ENCODE data around the gene RNF41. TPM values are rescaled to one million over a fixed set of nuclear protein-coding genes. Genes with fewer than 3 reads are reported as not detected.
A peak's percentile ranks its signal among the peaks of the same experiment; 100 is the strongest.
"Not testable (repeated sequence)": the region's sequence is repeated elsewhere in the genome, so short reads cannot be mapped to it uniquely, and the experiment has no call there.

RNF41 gene
- 33.7 and 37.7 TPM in 2 replicates for total RNA-seq (ENCODE audit: low replicate concordance)
- long read RNA-seq, full-length matches to known transcripts = 133 of 163 reads
- long read RNA-seq, partial matches to known transcripts = 9 of 163 reads
- long read RNA-seq, other reads (novel, unspliced or antisense) = 21 of 163 reads

DNA sequence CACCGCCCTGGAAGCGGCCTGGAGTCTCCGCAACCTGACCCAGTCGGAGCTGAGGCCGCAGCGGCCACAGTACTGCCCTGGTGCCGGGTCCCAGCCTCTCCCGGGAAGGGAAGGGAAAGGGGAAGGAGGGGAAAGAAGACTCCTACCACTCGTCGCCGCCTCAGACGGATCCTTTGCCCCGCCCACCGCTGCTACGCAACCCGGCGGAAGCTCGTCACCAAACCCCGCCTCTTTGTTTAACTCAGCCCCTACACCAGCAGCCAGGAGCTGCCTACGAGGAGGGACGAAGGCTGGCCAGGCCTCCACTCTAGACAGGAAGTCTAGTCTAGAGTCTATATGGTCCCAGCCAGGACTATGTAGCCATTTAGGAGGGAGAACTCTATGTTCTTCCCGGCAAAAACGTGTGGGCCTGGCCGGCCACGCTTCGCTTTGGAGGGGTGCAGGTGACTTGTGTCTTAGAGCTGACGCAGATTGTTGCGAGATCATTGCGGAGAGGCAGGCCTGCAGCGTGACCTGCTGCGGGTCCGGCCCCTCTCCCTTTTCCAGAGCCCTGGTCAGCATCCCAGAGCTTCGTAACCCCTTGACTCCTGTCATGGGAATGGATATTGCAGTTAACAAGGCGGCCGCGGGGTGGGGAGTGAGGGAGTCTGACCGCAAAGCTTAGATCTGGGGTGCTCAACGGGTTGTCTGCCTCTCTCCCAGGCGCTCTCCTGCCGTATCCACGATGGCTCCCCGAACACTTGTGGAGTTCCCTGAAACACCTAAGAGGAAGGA, at the start of gene RNF41:
Gene RNF41 (minus strand): TSS at position 166 of the 774 bp plus-strand sequence. CDS start 7,875 bp downstream, outside the sequence.
- H3K27me3 Mint-ChIP-seq = no peaks in the 10 kb centered on the region
- TF ChIP-seq, protein P1, sequence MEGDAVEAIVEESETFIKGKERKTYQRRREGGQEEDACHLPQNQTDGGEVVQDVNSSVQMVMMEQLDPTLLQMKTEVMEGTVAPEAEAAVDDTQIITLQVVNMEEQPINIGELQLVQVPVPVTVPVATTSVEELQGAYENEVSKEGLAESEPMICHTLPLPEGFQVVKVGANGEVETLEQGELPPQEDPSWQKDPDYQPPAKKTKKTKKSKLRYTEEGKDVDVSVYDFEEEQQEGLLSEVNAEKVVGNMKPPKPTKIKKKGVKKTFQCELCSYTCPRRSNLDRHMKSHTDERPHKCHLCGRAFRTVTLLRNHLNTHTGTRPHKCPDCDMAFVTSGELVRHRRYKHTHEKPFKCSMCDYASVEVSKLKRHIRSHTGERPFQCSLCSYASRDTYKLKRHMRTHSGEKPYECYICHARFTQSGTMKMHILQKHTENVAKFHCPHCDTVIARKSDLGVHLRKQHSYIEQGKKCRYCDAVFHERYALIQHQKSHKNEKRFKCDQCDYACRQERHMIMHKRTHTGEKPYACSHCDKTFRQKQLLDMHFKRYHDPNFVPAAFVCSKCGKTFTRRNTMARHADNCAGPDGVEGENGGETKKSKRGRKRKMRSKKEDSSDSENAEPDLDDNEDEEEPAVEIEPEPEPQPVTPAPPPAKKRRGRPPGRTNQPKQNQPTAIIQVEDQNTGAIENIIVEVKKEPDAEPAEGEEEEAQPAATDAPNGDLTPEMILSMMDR (conservative IDR thresholded peaks at IDR 0.05) = peak; percentile 33
- peak within 1 kb of the TSS; percentile 99 for H3K27ac Mint-ChIP-seq
- H3K36me3 Mint-ChIP-seq = no peaks in the 10 kb centered on the region
- DNase-seq (ENCODE audit: extremely low spot score, unreplicated experiment) = peak; percentile 95
- peaks cover 36% of the 10 kb centered on the region for H3K4me1 Mint-ChIP-seq (ENCODE audit: unreplicated experiment)
- H3K9me3 Mint-ChIP-seq = no peaks in the 10 kb centered on the region
- H3K4me3 Mint-ChIP-seq = peak within 1 kb of the TSS; percentile 99

DNA sequence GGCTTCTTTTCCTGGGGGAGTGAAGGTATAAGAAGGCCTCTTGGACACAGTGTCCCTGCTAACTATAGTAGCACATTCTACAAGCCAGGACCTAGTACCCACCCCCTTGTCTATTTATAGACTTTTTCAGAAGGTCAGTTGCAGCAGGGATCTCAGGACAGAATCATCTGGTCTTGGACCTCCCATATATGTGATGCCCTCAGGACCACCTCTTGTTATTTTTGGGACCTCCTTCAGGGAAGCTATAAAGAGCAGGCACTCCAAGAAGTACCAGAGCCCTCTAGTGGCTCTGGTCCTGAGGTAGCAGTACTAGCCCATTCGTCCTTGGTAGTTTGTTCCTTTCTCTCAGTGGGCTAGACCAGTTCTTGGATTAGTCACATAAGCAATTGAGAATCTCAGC, 49.3 kb upstream of the RNF41 start:
- TF ChIP-seq, protein P1 (conservative IDR thresholded peaks at IDR 0.05) = peak; percentile 58
- peak overlapping the region; percentile 46 for H3K27ac Mint-ChIP-seq
- no peaks in the 10 kb centered on the region for H3K27me3 Mint-ChIP-seq
- no peak overlapping the region for H3K4me3 Mint-ChIP-seq
- no peaks in the 10 kb centered on the region for H3K9me3 Mint-ChIP-seq
- peaks cover 7% of the 10 kb centered on the region for H3K4me1 Mint-ChIP-seq (ENCODE audit: unreplicated experiment)
- peaks cover 25% of the 10 kb centered on the region for H3K36me3 Mint-ChIP-seq
- DNase-seq (ENCODE audit: extremely low spot score, unreplicated experiment) = no peak

DNA sequence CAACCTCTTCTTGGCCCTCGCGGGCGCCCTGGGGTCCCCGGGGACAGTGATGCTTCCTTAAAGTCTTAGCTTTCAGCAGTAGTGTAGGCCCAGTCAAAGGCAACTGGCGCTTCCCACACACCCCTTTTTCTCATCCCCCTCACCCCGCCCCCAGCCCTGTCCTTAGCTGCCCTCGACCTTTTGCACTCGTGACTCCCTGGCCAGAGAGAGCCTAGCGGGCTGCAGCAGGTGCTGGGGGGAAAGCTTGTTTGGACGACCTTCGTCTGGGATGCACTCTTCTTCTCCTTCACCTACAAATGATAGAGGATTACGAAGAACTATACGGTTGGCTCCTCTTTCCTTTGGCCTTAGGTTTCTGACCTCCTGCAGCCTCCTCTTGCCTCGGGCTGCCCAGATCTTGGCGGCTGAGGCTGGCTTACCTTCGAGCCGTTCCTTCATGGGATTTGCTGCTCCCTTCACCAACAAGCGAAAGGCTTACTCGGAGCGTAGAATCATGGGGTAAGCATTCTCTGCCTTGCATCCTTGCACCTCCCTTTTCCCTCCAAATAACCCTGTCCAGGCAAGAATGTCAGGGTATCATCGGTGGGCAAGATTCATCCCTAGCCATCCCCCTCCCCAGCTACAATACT, 45.8 kb upstream of the RNF41 start:
- Mint-ChIP-seq H3K27ac (peak overlapping the region; percentile 15), H3K4me1 (ENCODE audit: unreplicated experiment) (peaks cover 7% of the 10 kb centered on the region), H3K27me3 (no peaks in the 10 kb centered on the region), H3K9me3 (no peaks in the 10 kb centered on the region), H3K4me3 (peak overlapping the region; percentile 97), H3K36me3 (peaks cover 8% of the 10 kb centered on the region)
- no peak for DNase-seq (ENCODE audit: extremely low spot score, unreplicated experiment)
- TF ChIP-seq, protein P1 (conservative IDR thresholded peaks at IDR 0.05) = no peak

DNA sequence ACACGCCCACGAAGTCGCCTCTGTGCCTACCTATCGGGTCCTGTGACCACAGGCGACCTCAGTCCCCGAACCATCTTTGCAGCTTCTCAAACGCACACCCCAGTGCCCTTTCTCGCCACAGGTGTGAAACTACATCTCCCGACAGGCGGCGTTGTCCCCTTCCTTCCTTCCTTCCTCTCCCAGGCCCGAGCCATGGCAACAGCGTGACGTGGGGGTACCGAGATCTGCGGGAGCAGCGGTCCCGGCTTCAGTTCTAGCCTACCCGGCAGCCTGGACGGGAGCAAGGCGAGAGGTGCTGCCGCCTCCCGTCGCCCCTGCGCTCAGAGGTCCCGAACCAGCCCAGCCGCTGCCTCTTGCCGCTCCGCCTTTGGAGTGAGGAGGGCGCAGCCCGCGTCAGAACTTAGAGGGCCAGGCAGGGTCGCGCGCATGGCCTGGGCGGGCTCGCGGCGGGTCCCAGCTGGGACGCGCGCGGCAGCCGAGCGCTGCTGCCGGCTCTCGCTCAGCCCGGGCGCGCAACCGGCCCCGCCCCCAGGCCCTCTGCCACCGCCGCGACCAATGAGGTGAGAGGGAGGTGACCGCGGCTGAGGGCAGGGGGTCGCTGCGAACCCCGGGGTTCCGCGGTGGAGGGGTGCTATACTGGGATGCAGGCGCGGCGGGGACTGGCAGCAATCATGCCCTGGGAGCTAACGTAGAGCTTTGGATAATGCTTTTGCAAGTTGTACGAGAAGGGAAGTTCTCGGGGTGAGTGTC, 45.1 kb upstream of the RNF41 start, which contains the start of gene COQ10A:
Gene COQ10A (plus strand): TSS at position 250 of the 750 bp plus-strand sequence. CDS start 177 bp downstream, at position 427.
- H3K27ac Mint-ChIP-seq = peak within 1 kb of the TSS; percentile 90

DNA sequence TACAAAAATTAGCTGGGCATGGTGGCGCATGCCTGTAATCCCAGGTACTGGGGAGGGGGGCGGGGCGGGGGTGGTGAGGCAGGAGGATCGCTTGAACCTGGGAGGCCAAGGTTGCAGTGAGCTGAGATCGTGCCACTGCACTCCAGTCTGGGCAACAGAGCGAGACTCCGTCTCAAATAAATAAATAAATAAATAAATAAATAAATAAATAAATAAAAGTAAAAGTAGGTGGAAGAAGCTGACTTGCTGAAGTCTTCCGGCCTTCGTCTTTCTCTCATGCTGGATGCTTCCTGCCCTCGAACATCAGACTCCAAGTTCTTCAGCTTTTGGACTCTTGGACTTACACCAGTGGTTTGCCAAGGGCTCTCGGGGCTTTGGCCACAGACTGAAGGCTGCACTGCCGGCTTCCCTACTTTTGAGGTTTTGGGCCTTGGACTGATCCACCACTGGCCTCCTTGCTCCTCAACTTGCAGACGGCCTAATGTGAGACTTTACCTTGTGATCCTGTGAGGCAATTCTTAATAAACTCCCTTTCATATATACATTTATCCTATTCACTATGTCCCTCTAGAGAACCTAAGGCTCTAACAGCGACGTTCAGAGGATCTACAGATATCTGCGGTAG, 44.5 kb upstream of the RNF41 start:
- H3K27me3 Mint-ChIP-seq = not testable (repeated sequence)

More for the DNA sequence above, 45.1 kb upstream of the RNF41 start, which contains the start of gene COQ10A:
- Mint-ChIP-seq H3K9me3 (peaks cover 3% of the 10 kb centered on the region), H3K4me3 (peak within 1 kb of the TSS; percentile 97), H3K36me3 (peaks cover 8% of the 10 kb centered on the region), H3K27me3 (peaks cover 2% of the 10 kb centered on the region), H3K4me1 (ENCODE audit: unreplicated experiment) (peaks cover 9% of the 10 kb centered on the region)
- peak; percentile 89 for DNase-seq (ENCODE audit: extremely low spot score, unreplicated experiment)
- TF ChIP-seq, protein P1 (conservative IDR thresholded peaks at IDR 0.05) = peak; percentile 74

DNA sequence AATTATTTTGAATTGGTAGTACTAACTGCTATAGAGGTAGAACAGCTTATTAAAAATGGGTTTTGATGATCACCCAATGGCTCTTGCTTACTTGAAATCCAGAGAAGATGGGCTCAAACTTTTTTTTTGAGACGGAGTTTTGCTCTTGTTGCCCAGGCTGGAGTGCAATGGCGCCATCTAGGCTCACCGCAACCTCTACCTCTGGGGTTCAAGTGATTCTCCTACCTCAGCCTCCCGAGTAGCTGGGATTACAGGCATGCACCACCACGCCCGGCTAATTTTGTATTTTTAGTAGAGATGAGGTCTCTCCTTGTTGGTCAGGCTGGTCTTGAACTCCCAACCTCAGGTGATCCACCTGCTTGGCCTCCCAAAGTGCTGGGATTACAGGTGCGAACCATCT, 41.2 kb upstream of the RNF41 start:
- DNase-seq (ENCODE audit: extremely low spot score, unreplicated experiment); H3K27ac Mint-ChIP-seq; H3K9me3 Mint-ChIP-seq; H3K4me3 Mint-ChIP-seq; H3K36me3 Mint-ChIP-seq; H3K27me3 Mint-ChIP-seq: not testable (repeated sequence)
- peaks cover 17% of the 10 kb centered on the region for H3K4me1 Mint-ChIP-seq (ENCODE audit: unreplicated experiment)

More for the DNA sequence above, 44.5 kb upstream of the RNF41 start:
- peak overlapping the region; percentile 97 for H3K4me3 Mint-ChIP-seq
- H3K9me3 Mint-ChIP-seq; H3K4me1 Mint-ChIP-seq (ENCODE audit: unreplicated experiment); DNase-seq (ENCODE audit: extremely low spot score, unreplicated experiment); H3K36me3 Mint-ChIP-seq: not testable (repeated sequence)
- peak overlapping the region; percentile 90 for H3K27ac Mint-ChIP-seq

All from type B pancreatic cell (in vitro differentiated cells).